Bone marrow (tissue), 2 donors: ENCODE measurements around the gene MSI2.

Experiments
- DNase-seq, 2 donors: peaks; one replicate each; lab custom pipeline; 2025; lab: John Stamatoyannopoulos, UW

MSI2 gene

GRCh38 chr17:57343717-57344116 is 87.4 kb downstream of the MSI2 start:
- no peak for DNase-seq

- DNase-seq, result no peak
These were observed 87.9 kb downstream of the MSI2 start for GRCh38 chr17:57344261-57344660.

GRCh38 chr17:57349541-57350247 is 93.4 kb downstream of the MSI2 start:
- DNase-seq, result no peak

- DNase-seq, result no peak
These were observed 93.9 kb downstream of the MSI2 start for GRCh38 chr17:57350266-57350665.

DNA sequence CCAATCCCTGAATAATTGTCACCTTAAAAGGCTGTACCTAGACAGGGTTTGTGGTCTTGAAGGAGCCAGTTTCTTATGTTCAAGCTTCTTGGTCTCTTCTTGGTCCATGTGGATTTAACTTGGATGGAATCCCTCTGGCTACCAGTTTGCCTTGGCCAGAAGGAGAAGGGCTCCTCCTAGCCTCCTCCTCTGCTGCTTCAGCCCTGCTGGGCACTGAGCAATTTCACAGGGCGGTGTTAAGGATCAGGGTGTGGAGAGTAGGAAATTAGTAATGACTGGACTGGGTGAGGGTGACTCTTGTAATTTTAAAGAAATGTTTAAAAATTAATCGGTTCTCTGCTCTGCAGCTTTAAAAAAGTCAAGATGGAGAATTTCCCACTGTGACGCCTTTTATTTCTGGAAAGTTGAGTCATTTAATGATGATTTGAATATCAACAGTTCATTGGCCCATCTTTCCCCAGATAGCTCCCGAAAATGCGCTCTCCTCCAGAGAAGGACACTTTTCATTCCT is 96.4 kb downstream of the MSI2 start:
- no peak for DNase-seq

DNA sequence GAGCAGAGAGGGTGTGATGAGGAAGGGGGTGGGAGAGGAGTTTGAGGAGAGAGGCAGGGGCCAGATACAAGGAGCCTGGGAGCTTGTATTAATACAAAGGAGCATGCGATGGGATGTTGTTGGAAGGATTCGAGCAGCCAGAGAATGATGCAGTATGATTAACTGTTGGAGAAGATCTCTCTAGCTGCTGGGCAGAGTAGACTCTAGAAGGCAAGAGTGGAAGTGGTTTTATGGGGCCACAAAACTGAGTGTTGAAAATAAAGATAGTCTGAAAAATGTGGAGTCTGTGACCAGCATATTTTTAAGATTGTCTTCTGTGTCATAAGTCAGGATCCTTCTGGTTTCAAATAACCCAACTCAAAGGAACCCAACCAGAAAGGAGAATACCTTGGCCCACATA is 98.3 kb downstream of the MSI2 start:
- DNase-seq, result no peak

- DNase-seq, result no peak
These were observed 99.0 kb downstream of the MSI2 start for GRCh38 chr17:57355090-57355859.

GRCh38 chr17:57356153-57356718 is 99.9 kb downstream of the MSI2 start:
- no peak for DNase-seq

DNA sequence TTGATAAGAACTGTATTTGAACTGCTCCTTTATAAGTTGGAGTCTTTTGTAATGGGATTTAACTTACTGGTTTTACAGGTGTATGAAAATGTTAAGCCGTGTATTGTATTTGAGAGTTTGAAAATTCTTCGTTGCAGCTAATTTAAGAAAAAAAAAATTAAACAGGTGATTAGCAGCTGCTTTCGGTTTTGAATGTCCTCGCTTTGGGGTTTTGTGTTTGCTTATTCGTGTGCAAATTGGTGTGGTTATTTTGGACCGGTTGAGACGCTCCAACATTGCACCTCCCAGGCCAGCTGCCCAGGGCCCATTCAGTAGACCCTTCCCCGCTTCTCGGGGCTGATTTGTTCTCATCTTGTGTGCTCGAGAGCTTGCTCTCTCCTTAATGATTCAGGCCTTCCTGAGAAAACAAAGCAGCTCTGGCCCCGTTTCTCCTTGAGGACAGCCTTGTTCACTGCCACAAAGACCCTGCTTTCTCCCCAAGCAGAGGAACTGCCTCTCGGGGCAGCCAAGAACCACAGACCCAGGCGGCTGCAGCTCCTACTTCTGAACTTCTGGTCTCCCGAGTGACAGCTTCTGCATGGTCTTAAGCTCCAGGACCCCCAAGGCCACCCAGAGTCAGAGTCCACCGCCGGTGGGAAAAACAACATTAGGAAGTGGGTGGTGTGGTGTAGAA is 100.5 kb downstream of the MSI2 start:
- DNase-seq, result peak in 1 of 2 donors; percentile 34

DNA sequence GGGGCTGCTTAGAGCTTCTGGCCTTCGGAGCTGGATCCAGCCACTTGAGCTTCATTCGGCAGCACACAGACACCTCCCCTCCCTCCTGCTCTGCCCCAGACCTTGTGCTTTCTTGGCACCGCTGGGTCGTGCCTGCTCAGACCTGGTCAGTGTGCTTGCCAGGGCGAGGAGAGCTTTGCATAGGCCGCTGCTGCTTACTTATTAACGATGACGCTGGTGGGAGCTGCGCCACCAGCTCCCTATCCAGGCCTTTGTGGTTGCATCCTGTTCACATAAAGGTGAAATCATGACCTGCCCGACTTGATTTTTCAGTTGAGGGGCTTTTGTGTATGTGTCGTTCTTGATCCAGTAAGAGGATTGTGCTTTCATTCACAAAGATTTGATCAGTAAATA is 101.1 kb downstream of the MSI2 start:
- DNase-seq, result no peak

- peak in 1 of 2 donors; percentile 42 for DNase-seq
These were observed 101.6 kb downstream of the MSI2 start for GRCh38 chr17:57357830-57358430.

- no peak for DNase-seq
These were observed 103.9 kb downstream of the MSI2 start for GRCh38 chr17:57360266-57360665.

GRCh38 chr17:57362797-57363556 is 106.7 kb downstream of the MSI2 start:
- DNase-seq, result no peak

GRCh38 chr17:57363580-57363979 is 107.3 kb downstream of the MSI2 start:
- DNase-seq, result no peak

GRCh38 chr17:57363998-57364643 is 107.8 kb downstream of the MSI2 start:
- DNase-seq, result no peak

DNA sequence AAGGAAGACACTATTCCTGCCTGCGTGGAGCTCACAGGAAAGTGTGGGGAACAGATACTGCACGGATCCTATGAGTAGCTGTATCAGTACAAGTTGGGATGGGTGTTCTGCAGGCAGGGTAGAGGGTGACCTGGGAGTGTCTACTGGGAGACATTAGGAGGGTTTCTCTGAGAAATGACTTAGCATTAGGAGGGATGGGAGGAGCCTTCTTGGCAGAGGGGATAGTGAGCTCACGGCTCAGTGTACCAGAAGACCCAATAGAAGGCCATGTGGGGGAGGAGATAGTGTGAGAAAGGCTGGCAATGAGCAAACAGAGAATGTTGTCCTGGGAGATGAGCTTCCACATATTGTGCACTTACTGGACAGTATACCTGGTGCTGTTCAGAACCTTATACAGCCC is 109.1 kb downstream of the MSI2 start:
- DNase-seq, result peak in 1 of 2 donors; percentile 31

DNA sequence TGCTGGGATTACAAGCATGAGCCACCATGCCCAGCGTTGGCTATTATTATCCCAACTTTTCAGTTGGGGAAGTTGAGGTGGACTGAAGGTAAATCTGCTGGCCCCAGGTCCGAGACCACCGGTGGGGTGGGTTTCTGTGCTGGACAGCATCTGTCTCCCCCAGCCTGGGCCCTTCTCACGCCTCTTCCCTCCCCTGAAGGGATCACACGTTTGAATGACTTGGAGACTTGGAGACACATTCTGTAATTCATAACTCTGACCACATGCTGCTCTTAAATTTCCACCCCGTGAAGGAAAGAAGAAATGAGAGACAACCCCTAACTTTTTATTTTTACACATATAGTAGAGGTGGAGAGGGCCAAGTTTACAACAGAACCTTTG is 109.8 kb downstream of the MSI2 start:
- DNase-seq, result no peak

GRCh38 chr17:57366558-57367351 is 110.4 kb downstream of the MSI2 start:
- DNase-seq, result no peak

- no peak for DNase-seq
These were observed 112.5 kb downstream of the MSI2 start for GRCh38 chr17:57368637-57369336.
